Epithelial cell of esophagus (primary cell): ENCODE data around the gene PEAR1.

Experiments used
- DNase-seq: peaks from one replicate; pipeline ENCODE4 v3.0.0; 2010; ENCODE audit warnings: low read depth
- H3K4me3 ChIP-seq: 2 replicates; pipeline ENCODE4 v1.5.1; 2011; ENCODE audit warnings: mild to moderate bottlenecking, low read length, control low read depth
- CTCF ChIP-seq: IDR thresholded peaks from 2 replicates; pipeline ENCODE4 v1.5.1; 2011; ENCODE audit warnings: low read depth, mild to moderate bottlenecking, low read length, control low read depth, inconsistent platforms; ENCODE audit not compliant: insufficient read depth; ENCODE audit errors: missing control alignments

PEAR1 gene

GRCh38 chr1:156949127-156949526 is 55.6 kb downstream of the PEAR1 start:
- no peak for DNase-seq
- H3K4me3 ChIP-seq: no peak overlapping the region
- TF ChIP-seq CTCF: no peak

- DNase-seq: no peak
- no peak for TF ChIP-seq CTCF
- H3K4me3 ChIP-seq: no peak overlapping the region
Observed at GRCh38 chr1:156951371-156951770, 57.9 kb downstream of the PEAR1 start.

- TF ChIP-seq CTCF: no peak
- no peak for DNase-seq
- no peak overlapping the region for H3K4me3 ChIP-seq
Observed at GRCh38 chr1:156953571-156953970, 60.1 kb downstream of the PEAR1 start.

GRCh38 chr1:156956333-156956732 is 62.8 kb downstream of the PEAR1 start:
- no peak for TF ChIP-seq CTCF
- DNase-seq: no peak
- no peak overlapping the region for H3K4me3 ChIP-seq

- no peak overlapping the region for H3K4me3 ChIP-seq
- no peak for TF ChIP-seq CTCF
- DNase-seq: peak; percentile 51
Observed at GRCh38 chr1:156957634-156958033, 64.1 kb downstream of the PEAR1 start.

GRCh38 chr1:156958247-156958714 is 64.8 kb downstream of the PEAR1 start:
- no peak overlapping the region for H3K4me3 ChIP-seq
- DNase-seq: no peak
- TF ChIP-seq CTCF: no peak

GRCh38 chr1:156959414-156959813 is 65.9 kb downstream of the PEAR1 start:
- no peak for TF ChIP-seq CTCF
- DNase-seq: no peak

More at GRCh38 chr1:156959414-156959813, 65.9 kb downstream of the PEAR1 start:
- H3K4me3 ChIP-seq: no peak overlapping the region
